A172 (cell line): ENCODE results near the gene MLIP. TPM values are rescaled to one million over a fixed set of nuclear protein-coding genes. Genes with fewer than 3 reads are reported as not detected.
A peak's percentile ranks its signal among the peaks of the same experiment; 100 is the strongest.
"Not testable (repeated sequence)": the region's sequence is repeated elsewhere in the genome, so short reads cannot be mapped to it uniquely, and the experiment has no call there.

Experiments
- DNase-seq: peaks from one replicate; pipeline ENCODE4 v3.0.0-alpha.2; 2015; ENCODE audit warnings: low spot score
- total RNA-seq: library from RNA; depleted of rRNA; stranded (reverse); fragments of >200 nt; shearing (Covaris generic); gene quantifications from 2 replicates; pipeline ENCODE4 v1.2.3, GENCODE V29; 2014

The MLIP gene
- total RNA-seq, 1 experiment from 2014 or later: 1.1 TPM

DNA sequence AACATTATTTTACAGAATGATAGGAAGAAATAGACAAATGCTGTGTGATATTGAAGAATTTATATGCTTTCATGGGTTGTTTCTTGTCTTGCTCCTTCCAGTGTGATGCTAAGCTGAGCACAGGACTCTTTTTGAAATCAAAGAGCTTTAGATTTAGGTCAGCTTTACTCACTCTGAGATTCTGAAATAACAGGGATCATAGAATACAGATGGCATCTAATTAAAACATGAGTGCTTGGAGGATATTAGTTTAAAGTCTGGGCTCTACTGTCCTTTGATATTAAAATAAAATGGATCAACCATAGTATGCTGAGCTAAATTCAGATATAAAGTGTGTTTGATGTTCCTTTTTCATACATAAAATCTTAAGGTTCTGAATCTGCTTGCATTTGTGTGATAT, 29.6 kb downstream of the MLIP start:
- DNase-seq: no peak

DNA sequence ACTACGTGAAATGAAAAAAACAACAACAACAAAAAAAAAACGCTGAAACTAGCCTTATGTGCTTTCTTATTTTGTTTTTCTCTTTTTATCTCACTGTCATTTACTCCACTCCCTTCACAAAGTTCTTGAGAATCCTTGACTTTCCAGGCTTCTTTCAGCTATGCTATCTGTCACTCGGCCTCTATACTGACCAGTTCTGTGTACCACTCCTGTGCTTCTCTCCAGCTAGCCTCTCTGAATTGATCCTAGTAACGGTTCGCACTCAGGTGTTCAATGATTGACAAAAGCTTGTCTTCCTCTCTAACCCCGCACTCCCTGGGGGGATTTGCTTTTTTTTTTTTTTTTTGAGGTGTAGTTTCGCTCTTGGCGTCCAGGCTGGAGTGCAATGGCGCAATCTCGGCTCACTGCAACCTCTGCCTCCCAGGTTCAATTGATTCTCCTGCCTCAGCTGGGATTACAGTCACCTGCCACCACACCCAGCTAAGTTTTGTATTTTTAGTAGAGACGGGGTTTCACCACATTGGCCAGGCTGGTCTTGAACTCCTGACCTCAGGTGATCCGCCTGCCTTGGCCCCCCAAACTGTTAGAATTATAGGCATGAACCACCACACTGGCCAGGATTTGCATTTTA, 31.8 kb downstream of the MLIP start:
- no peak for DNase-seq

DNA sequence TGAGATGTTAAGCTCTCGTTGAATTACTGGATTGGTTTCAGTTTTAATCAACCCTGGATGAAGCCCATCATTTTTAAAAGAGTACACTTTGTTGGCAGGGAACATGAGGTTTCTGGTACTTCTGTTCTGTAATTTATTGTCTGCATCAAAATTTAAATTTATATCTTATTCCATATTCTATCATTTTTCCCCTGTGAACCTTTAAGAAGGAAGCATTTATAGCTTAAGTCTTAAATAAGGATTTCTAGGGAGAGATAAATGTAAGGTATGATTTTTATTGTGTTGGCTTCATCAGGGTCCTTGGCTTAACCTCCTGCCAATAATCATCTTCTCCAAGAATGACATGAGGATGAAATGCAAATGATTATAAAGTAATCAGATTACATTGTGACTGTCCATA, 40.6 kb downstream of the MLIP start:
- DNase-seq: no peak

- DNase-seq: no peak
Observed at GRCh38 chr6:54156650-54157250, 45.5 kb downstream of the MLIP start.

DNA sequence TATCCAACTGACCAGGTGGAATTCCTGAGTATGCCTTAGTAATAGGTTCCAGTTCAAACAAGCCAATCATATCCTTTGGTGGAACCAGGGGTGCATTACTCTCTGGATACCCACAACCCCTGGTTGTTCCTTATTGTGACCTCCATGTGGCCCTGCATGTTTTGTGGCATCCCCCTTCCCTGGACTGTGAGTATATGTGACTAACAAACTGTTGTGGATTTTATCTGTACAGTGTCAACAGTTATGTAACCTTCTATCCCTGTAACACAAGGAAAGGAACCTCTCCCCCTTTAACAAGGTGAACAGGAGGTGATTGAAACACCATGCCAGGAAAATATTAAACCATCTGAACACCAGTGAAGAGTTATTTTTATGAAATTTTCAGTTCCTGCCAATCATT, 46.2 kb downstream of the MLIP start:
- DNase-seq: no peak

GRCh38 chr6:54173089-54173488, 61.8 kb downstream of the MLIP start:
- no peak for DNase-seq

- DNase-seq: no peak
Observed at GRCh38 chr6:54179152-54179551, 67.9 kb downstream of the MLIP start.

DNA sequence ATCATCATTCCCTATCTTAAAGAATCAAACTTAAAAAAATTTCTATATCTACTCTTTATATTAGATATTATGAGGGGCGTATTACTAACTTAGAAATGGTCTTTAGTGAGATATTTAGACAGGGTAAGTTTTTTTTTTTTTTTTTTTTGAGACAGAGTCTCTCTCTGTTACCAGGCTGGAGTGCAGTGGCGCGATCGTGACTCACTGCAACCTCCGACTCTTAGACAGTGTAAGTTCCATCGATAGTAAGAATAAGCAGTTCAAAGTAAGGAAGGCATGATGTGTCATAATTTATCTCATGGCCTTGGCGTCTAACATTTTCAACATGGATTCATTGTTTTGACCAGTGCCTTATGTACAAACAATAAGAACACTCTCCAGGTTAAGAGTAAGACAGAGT, 72.4 kb downstream of the MLIP start:
- DNase-seq: no peak

GRCh38 chr6:54185885-54186284, 74.6 kb downstream of the MLIP start:
- no peak for DNase-seq

DNA sequence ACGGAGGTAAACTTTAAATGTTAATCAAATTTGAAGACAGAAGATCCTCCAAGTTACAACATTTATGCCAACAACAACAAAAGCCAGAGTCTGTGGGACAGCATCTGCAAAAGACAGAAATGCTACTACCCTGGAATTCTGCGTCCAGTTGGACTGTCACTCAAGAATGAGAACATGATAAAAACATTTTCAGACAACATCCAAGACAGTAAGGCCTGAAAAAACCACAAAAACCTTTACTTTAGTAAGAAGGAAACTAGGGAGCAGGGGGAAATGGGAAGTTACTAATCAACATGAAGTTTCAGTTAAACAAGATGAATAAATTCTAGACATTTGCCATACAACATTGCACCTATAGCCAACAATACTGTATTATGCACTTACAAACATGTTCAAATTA, 77.6 kb downstream of the MLIP start:
- DNase-seq: no peak

- no peak for DNase-seq
Observed at GRCh38 chr6:54191461-54191860, 80.2 kb downstream of the MLIP start.

DNA sequence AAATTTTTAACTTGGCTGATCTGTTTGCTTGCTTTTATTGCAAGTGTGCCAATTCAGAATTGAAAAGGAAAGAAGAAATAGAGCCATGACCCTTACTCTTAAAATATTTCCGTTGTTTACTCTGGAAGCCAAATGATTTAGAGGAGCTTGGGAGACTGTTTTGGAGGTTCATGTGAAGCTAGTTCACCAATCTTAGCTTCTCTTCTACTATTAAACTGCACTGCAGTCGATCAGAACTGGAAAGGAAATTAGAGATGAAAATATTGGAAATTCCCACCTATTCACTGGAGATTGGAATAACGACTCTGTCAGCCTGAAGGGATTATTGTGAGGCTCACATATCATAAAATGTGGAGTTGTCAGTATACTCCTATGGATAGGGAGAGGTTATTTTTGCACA, 81.8 kb downstream of the MLIP start:
- no peak for DNase-seq

DNA sequence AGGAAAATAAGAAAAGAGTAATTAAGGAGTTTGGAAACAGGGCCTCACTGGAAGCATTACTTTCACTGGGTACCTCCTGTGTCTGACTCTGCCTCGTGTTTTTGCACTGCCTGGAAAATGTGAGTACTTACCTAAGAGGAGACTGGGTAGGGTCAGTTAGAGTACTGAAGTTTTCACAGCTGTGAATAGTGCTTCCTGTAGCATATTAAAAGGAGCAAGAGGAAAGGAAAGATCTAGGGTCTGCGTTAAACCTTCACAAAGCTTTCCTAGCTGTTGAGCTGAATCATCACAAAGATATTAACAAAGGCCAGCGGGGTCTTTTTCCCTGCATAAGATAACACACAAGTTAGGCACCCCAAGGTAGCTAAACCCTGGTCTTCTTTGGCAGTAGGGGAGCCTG, 82.3 kb downstream of the MLIP start:
- no peak for DNase-seq

- DNase-seq: peak; percentile 36
Observed at GRCh38 chr6:54194067-54194466, 82.8 kb downstream of the MLIP start.

GRCh38 chr6:54195637-54196036, 84.4 kb downstream of the MLIP start:
- DNase-seq: no peak

GRCh38 chr6:54196905-54197304, 85.7 kb downstream of the MLIP start:
- no peak for DNase-seq

DNA sequence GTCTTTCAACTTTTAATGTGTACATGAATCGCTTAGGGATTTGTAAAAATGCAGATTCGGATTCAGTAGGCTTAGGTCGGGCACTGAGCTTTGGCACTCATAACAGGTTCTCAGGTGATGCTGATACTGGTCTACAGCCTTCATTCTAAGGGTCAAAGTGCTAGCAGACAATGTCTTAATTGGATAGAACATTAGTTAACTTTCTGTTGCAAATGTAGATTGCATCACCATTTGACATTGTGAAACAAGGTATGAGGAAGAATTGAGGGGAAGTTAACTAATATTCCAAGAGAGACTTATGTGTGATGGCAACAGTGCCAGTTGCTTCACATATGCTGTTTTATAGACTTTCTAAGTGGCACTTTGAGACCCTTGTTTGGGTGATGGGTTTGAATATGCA, 86.9 kb downstream of the MLIP start:
- DNase-seq: no peak

- not testable (repeated sequence) for DNase-seq
Observed at GRCh38 chr6:54203474-54204035, 92.3 kb downstream of the MLIP start.

DNA sequence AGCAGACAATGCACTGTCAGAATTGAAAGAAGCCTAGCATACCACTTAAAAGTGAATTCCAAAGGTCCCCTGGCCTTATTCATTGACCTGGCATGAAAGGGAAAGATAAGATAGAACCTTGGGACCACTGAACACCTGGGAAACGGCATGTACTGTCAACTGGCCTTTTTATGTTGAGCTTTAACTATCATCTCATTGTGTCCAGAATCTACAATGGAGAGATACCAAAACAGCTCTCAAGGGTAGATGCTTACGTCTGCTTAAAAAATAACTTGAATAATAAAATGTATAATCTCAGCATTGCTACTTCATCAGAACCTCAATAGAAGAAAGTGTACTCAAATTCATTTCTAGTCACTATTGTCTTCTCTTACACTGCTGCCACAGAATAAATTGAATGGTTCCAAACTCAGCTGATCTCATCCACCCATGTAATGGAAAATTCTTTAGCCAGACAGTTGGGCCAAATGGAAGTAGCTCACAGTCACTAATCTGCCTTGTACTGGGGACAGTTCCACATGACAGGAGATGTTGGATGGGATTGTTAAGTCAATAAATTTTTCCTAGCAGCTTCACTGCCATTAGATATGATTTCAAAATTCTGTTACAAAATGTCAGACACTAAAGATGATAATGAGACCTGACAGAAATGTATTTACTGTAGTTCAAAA, 93.8 kb downstream of the MLIP start:
- no peak for DNase-seq

DNA sequence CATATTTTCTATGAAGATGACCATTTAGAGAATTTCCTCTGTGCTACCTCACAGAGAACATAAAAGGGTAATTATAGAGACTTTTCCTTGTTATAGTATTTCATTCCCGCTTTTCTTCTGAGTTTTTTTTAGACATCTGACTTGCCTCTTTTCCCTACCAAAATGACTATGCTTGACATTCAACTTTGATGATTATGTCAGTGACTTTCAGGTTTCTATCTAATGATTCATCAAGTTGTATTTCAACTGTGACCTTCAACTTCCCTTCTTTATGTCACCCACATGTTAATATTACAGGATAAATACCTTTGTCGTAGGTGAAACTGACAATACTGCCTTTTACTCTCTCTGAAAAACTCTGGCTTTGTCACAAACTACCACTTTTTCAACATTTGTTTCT, 95.3 kb downstream of the MLIP start:
- DNase-seq: no peak

DNA sequence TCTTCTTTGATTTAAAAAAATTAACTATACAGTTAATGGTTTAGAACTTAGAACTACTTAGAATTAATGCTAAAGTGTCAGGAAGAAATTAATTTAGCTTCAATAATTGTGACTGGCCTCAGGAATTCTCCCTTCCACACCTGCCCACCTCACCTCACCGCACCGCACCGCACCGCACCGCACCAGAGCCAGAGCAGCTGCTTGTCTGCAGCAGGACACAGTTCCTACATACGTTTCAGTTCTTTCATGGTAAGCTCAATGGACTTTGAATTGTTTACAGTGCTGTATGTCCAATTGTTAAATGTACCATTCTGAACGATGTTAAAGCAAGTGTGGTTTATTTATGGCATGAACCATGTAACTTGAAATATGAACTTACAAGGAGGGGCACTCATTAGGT, 98.7 kb downstream of the MLIP start:
- not testable (repeated sequence) for DNase-seq

DNA sequence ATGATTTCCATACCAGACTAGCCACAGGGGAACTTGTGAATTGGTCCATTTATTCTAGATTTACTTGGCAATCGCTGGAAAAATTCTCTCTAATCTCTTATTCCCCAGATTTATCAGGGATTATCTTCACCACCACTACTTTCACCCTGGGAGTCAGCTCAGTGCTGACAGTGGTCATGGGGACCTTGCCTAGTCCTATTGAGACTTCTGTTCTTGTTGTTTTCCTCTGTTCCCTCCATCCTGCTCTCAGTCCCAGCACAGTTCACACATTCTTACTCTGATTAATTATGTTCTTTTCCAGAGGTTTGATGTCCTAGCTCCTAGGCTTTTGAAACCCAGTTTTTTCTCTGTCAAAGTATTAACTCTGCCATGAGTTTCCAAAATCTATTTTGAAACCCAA, 103.0 kb downstream of the MLIP start:
- DNase-seq: no peak

DNA sequence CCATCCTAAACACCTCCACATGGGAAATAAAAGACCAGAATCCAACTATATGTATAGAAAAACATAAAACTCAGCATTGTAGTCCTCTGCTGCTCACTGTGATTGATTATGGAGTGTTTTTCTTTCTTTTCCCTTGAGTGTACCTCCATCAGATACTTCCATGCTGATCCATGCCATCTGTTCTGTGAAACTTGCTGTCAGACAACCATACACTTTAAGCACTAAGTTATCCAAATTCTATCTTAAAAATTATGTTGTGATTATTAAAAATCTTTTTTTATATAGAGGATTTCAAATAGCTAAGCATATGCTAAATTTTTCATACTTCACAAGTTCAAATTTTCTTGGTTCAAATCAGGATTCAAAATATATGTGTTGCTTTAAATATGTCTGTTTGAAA, 105.1 kb downstream of the MLIP start:
- no peak for DNase-seq
